HG03103 (cell line): ENCODE measurements around the gene BRD7.
"Not testable (repeated sequence)": the region's sequence is repeated elsewhere in the genome, so short reads cannot be mapped to it uniquely, and the experiment has no call there.

ENCODE experiments used
- ATAC-seq: cut with Tn5 transposase; IDR thresholded peaks from one replicate; pipeline ENCODE4 v1.9.1; 2021; ENCODE audit warnings: low read depth; ENCODE audit not compliant: unreplicated experiment

The BRD7 gene

GRCh38 chr16:50360033-50360778 lies 8.6 kb downstream of the BRD7 start:
- no peak for ATAC-seq

GRCh38 chr16:50359626-50360025 lies 9.2 kb downstream of the BRD7 start:
- ATAC-seq: no peak

- no peak for ATAC-seq
Observed at GRCh38 chr16:50354629-50355456, 13.9 kb downstream of the BRD7 start.

DNA sequence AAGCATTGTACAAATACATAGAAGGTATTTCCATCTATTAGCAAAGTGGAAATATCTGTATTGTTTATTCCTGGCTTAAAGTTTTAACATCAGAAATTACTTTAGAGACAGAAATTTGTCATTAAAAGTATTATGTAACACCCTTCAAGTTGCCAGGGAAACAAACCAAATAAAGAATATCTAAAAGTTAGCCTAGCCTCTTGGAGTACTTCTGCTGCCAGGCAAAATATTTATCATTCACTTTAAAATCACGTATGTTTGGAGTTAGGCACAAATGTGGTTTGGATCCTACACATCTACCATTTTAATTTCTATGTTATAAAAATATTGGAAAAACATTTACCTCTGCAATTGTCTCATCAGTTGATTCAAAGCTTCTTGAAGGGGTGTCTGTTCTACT lies 14.7 kb downstream of the BRD7 start:
- ATAC-seq: no peak

DNA sequence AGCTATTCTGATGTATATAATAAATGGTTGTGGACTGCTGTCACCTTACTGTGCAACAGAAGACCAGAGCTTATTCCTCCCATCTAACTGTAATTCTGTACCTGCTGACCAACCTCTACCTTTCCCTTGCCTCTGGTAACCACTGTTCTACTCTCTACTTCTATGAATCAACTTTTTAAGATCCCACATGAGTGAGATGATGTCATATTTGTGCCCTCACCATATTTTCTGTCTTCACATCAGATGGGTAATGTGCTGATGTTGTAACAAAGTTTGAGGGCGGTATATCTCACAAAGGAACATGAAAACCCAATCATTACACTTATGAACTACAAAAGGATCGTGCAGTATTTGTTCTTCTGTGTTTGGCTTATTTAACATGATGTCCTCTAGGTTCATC lies 16.8 kb downstream of the BRD7 start:
- no peak for ATAC-seq

DNA sequence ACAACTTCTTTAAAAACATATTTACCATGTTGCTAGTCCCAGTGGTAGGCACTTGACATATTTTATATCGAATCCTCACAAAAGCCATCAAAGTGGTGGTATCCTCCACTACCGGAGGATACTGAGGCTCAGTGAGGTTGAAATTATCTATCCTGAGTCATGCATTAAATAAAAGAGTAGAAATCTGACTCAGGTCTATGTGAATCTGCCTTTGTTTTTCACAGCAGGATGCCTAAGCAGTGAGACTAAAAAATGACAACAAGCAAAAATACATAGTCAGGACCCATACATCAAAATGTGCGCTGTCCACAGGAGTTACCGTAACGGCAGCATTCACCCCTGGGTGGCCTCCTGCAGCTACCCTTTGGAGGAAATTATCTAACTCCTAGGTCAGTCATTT lies 17.7 kb downstream of the BRD7 start:
- no peak for ATAC-seq

- ATAC-seq: not testable (repeated sequence)
Observed at GRCh38 chr16:50345210-50345609, 23.6 kb downstream of the BRD7 start.

DNA sequence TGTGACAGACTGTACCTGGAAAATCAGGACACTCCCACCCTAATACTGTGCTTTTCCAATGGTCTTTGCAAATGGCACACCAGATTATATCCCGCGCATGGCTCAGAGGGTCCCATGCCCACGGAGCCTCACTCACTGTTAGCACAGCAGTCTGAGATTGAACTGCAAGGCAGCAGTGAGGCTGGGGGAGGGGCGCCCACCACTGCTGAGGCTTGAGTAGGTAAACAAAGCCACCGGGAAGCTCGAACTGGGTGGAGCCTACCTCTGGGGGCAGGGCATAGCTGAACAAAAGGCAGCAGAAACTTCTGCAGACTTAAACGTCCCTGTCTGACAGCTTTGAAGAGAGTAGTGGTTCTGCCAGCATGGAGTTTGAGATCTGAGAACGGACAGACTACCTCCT lies 25.2 kb downstream of the BRD7 start:
- ATAC-seq: not testable (repeated sequence)

DNA sequence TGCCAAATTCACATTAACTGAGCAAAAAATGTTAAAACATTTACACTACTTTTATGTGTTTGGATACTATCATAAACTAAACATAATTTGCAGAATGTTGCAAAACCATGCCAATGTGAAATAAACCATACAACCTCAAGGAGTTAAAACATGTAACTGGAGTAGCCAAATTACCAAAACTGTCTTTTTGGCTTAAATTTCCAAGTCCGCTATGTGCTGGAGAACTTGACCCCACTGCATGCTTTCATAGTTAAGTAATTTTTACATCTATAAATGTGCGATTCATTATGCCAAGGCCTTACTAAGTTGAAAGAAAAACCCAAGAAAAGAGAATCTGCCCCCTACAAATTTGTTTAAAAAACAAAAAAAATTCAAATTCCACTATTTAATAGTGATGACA lies 28.2 kb downstream of the BRD7 start:
- ATAC-seq: no peak

DNA sequence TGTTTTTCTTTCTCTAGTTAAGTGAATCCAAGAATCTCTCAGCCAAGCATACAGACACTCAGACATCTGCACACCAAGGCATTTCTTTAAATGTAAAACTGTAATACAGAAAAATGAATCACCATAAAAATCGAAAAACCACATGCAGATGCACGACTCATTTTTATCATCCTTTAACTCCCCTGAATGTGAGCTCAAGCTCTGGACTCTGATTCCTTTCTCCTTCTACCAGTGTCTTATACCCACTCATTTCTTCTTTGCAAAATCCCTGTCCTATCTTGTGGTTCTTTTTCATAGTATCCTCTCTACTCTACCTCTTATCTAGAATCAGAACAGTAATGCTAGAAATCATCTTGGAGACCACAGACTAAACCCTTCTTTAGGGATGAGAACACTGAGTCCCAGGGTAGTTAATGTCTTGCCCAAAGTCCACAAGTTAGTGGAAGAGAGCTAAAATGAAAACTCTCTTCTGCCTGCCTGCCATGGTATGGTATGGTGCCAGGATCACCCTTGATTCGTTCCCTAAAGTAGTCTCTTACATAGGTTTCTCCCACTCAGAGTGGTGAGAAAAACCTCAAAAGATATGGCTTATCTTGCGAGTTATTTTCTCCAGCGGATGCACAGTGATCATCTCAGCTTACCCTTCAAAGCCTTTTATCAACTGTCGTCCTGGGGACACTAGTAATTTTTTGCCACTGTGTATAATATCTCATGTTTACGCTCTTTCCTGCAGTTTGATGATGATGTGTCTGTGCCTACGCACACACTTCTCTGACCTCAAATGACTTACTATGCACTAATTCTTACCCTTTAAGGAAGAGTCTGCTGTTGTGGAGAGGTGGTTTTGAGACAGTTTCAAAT lies 30.2 kb downstream of the BRD7 start:
- no peak for ATAC-seq

GRCh38 chr16:50336884-50337283 lies 31.9 kb downstream of the BRD7 start:
- no peak for ATAC-seq

GRCh38 chr16:50335196-50335958 lies 33.4 kb downstream of the BRD7 start:
- peak; percentile 78 for ATAC-seq

- no peak for ATAC-seq
Observed at GRCh38 chr16:50334106-50334975, 34.4 kb downstream of the BRD7 start.

- no peak for ATAC-seq
Observed at GRCh38 chr16:50332599-50332998, 36.2 kb downstream of the BRD7 start.

GRCh38 chr16:50331570-50331969 lies 37.2 kb downstream of the BRD7 start:
- ATAC-seq: no peak

DNA sequence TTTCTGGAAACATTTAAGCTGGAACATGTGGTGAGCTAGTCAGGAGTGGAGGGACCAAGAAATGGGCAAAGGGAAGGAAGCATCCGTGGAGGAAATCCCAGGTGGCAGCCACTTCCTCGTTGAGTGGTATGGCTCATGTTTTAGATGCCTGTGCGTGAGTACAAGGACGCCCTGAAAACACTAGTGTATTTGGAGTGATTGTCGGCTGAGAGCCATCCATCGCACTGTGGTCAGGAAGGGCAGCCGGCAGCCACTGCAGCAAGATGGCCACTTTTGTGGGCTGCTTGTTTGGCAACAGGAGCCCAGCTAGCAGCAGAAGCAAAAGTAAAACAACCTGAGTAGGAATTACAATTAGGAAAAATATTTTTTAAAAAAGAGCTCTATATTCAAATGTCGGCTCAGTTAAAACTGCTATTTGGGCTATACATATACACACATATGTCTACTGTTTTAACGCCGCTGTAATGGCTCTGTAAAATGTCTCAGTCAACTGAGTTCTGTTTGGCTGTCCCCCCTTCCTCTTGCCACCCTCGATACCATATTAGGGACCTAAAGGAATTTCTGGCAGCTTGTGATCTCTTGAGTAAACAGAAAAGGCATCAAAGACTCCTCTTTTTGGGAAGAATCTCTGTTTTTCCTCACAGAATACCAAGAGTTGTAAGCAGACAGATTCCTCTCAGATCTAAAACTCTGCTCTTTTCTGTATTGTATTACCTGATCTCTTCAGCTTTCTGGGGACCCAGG lies 39.2 kb downstream of the BRD7 start:
- ATAC-seq: no peak

GRCh38 chr16:50326835-50327465 lies 41.8 kb downstream of the BRD7 start:
- ATAC-seq: peak; percentile 55

- no peak for ATAC-seq
Observed at GRCh38 chr16:50326264-50326663, 42.5 kb downstream of the BRD7 start.
